GM19372 (cell line): Measurements from ENCODE around the gene HYAL3.
A peak's percentile ranks its signal among the peaks of the same experiment; 100 is the strongest.

Experiments used
- ATAC-seq: cut with Tn5 transposase; IDR thresholded peaks from one replicate; pipeline ENCODE4 v1.9.1; 2021; ENCODE audit warnings: mild to moderate bottlenecking, low read depth, moderate library complexity; ENCODE audit not compliant: unreplicated experiment

HYAL3 gene

GRCh38 chr3:50330330-50330729 is 31.1 kb upstream of the HYAL3 start:
- ATAC-seq, result no peak

- peak; percentile 89 for ATAC-seq
Measured at GRCh38 chr3:50327943-50328691, 28.9 kb upstream of the HYAL3 start, which contains the start of gene TUSC2. TUSC2 (minus strand) TSS chr3:50328223; CDS start chr3:50328099, 124 bp downstream.

GRCh38 chr3:50327129-50327528 is 27.9 kb upstream of the HYAL3 start:
- ATAC-seq, result no peak

- no peak for ATAC-seq
Measured at GRCh38 chr3:50326182-50326541, 27.0 kb upstream of the HYAL3 start.

GRCh38 chr3:50325497-50326181 is 26.4 kb upstream of the HYAL3 start:
- no peak for ATAC-seq

GRCh38 chr3:50325113-50325480 is 25.9 kb upstream of the HYAL3 start:
- no peak for ATAC-seq

GRCh38 chr3:50324351-50325112 is 25.3 kb upstream of the HYAL3 start:
- no peak for ATAC-seq

GRCh38 chr3:50323614-50324199 is 24.5 kb upstream of the HYAL3 start:
- no peak for ATAC-seq

GRCh38 chr3:50323092-50323600 is 23.9 kb upstream of the HYAL3 start:
- no peak for ATAC-seq

- no peak for ATAC-seq
Measured at GRCh38 chr3:50322386-50323091, 23.3 kb upstream of the HYAL3 start, which contains the start of gene HYAL2. HYAL2 (minus strand) TSS chr3:50322745; CDS start chr3:50320489, 2,256 bp downstream.

GRCh38 chr3:50322115-50322385 is 22.8 kb upstream of the HYAL3 start:
- ATAC-seq, result no peak

- peak; percentile 85 for ATAC-seq
Measured at GRCh38 chr3:50321336-50322114, 22.3 kb upstream of the HYAL3 start.

GRCh38 chr3:50320853-50321335 is 21.7 kb upstream of the HYAL3 start:
- ATAC-seq, result peak; percentile 62

- no peak for ATAC-seq
Measured at GRCh38 chr3:50319894-50320625, 20.9 kb upstream of the HYAL3 start.

- no peak for ATAC-seq
Measured at GRCh38 chr3:50319181-50319893, 20.1 kb upstream of the HYAL3 start.

GRCh38 chr3:50318615-50319014 is 19.4 kb upstream of the HYAL3 start:
- ATAC-seq, result no peak

- ATAC-seq, result no peak
Measured at GRCh38 chr3:50318163-50318562, 19.0 kb upstream of the HYAL3 start.

- no peak for ATAC-seq
Measured at GRCh38 chr3:50317300-50317699, 18.1 kb upstream of the HYAL3 start.
